ENCODE data around the gene ANGPT4. TPM values are rescaled to one million over a fixed set of nuclear protein-coding genes. Genes with fewer than 3 reads are reported as not detected.

ANGPT4 gene
- polyA plus RNA-seq, 4 donors: 0.01 to 0.70 TPM; not detected in 2

- FAIRE-seq (no peak), DNase-seq (no peak)
- H3K27ac ChIP-seq (ENCODE audit: low read depth in 1 of 3, low read length in 2 of 3): no peak overlapping the region
- peaks cover 0 to 8% (median 3%) of the 10 kb centered on the region in 3 donors for H3K27me3 ChIP-seq (ENCODE audit: control insufficient read depth in 3 of 3, insufficient read depth in 3 of 3, low read length in 3 of 3)
- no peaks in the 10 kb centered on the region for H3K4me1 ChIP-seq (ENCODE audit: control insufficient read depth in 3 of 3, insufficient read depth in 2 of 3, low read depth in 1 of 3, low read length in 2 of 3)
- no peaks in the 10 kb centered on the region for H3K9me3 ChIP-seq (ENCODE audit: control insufficient read depth in 2 of 2, insufficient read depth in 1 of 2, low read depth in 1 of 2, low read length in 1 of 2)
- no peaks in the 10 kb centered on the region for H3K36me3 ChIP-seq (ENCODE audit: control insufficient read depth in 3 of 3, insufficient read depth in 2 of 3, low read depth in 1 of 3, low read length in 3 of 3)
- H3K4me3 ChIP-seq (ENCODE audit: low read depth in 1 of 3, low read length in 3 of 3): no peak overlapping the region
Observed at GRCh38 chr20:881783-882144, 34.4 kb downstream of the ANGPT4 start.

- H3K27ac ChIP-seq (ENCODE audit: low read depth in 1 of 3, low read length in 2 of 3): no peak overlapping the region
- H3K4me1 ChIP-seq (ENCODE audit: control insufficient read depth in 3 of 3, insufficient read depth in 2 of 3, low read depth in 1 of 3, low read length in 2 of 3): no peaks in the 10 kb centered on the region
- 63 to 69% (median 66%) methylated on average over 10 of the region's 10 CpGs for WGBS, 3 donors
- no peaks in the 10 kb centered on the region for H3K9me3 ChIP-seq (ENCODE audit: control insufficient read depth in 2 of 2, insufficient read depth in 1 of 2, low read depth in 1 of 2, low read length in 1 of 2)
- H3K4me3 ChIP-seq (ENCODE audit: low read depth in 1 of 3, low read length in 3 of 3): no peak overlapping the region
- peaks cover 0 to 8% (median 3%) of the 10 kb centered on the region in 3 donors for H3K27me3 ChIP-seq (ENCODE audit: control insufficient read depth in 3 of 3, insufficient read depth in 3 of 3, low read length in 3 of 3)
- no peaks in the 10 kb centered on the region for H3K36me3 ChIP-seq (ENCODE audit: control insufficient read depth in 3 of 3, insufficient read depth in 2 of 3, low read depth in 1 of 3, low read length in 3 of 3)
- no peak for DNase-seq
- no peak for FAIRE-seq
Observed at GRCh38 chr20:881051-881782, 34.9 kb downstream of the ANGPT4 start.

GRCh38 chr20:879626-880025, 36.5 kb downstream of the ANGPT4 start:
- DNase-seq (no peak), FAIRE-seq (no peak)
- 54 to 77% (median 76%) methylated on average over 4 of the region's 4 CpGs for WGBS, 3 donors
- Histone ChIP-seq H3K9me3 (ENCODE audit: control insufficient read depth in 2 of 2, insufficient read depth in 1 of 2, low read depth in 1 of 2, low read length in 1 of 2) (no peaks in the 10 kb centered on the region), H3K27ac (ENCODE audit: low read depth in 1 of 3, low read length in 2 of 3) (no peak overlapping the region), H3K36me3 (ENCODE audit: control insufficient read depth in 3 of 3, insufficient read depth in 2 of 3, low read depth in 1 of 3, low read length in 3 of 3) (no peaks in the 10 kb centered on the region), H3K27me3 (ENCODE audit: control insufficient read depth in 3 of 3, insufficient read depth in 3 of 3, low read length in 3 of 3) (peaks cover 0 to 8% (median under 1%) of the 10 kb centered on the region in 3 donors), H3K4me1 (ENCODE audit: control insufficient read depth in 3 of 3, insufficient read depth in 2 of 3, low read depth in 1 of 3, low read length in 2 of 3) (no peaks in the 10 kb centered on the region), H3K4me3 (ENCODE audit: low read depth in 1 of 3, low read length in 3 of 3) (no peak overlapping the region)

GRCh38 chr20:878511-879307, 37.4 kb downstream of the ANGPT4 start:
- Histone ChIP-seq H3K4me1 (ENCODE audit: control insufficient read depth in 3 of 3, insufficient read depth in 2 of 3, low read depth in 1 of 3, low read length in 2 of 3) (no peaks in the 10 kb centered on the region), H3K9me3 (ENCODE audit: control insufficient read depth in 2 of 2, insufficient read depth in 1 of 2, low read depth in 1 of 2, low read length in 1 of 2) (no peaks in the 10 kb centered on the region), H3K4me3 (ENCODE audit: low read depth in 1 of 3, low read length in 3 of 3) (no peak overlapping the region), H3K36me3 (ENCODE audit: control insufficient read depth in 3 of 3, insufficient read depth in 2 of 3, low read depth in 1 of 3, low read length in 3 of 3) (no peaks in the 10 kb centered on the region), H3K27ac (ENCODE audit: low read depth in 1 of 3, low read length in 2 of 3) (no peak overlapping the region), H3K27me3 (ENCODE audit: control insufficient read depth in 3 of 3, insufficient read depth in 3 of 3, low read length in 3 of 3) (peaks cover 0 to 4% (median 0%) of the 10 kb centered on the region in 3 donors)
- FAIRE-seq (no peak), DNase-seq (peak in 1 of 2 donors; percentile 39)
- 52 to 64% (median 54%) methylated on average over 9 of the region's 9 CpGs for WGBS, 3 donors

GRCh38 chr20:877814-878213, 38.3 kb downstream of the ANGPT4 start:
- Histone ChIP-seq H3K4me3 (ENCODE audit: low read depth in 1 of 3, low read length in 3 of 3) (no peak overlapping the region), H3K9me3 (ENCODE audit: control insufficient read depth in 2 of 2, insufficient read depth in 1 of 2, low read depth in 1 of 2, low read length in 1 of 2) (no peaks in the 10 kb centered on the region), H3K27ac (ENCODE audit: low read depth in 1 of 3, low read length in 2 of 3) (no peak overlapping the region), H3K4me1 (ENCODE audit: control insufficient read depth in 3 of 3, insufficient read depth in 2 of 3, low read depth in 1 of 3, low read length in 2 of 3) (no peaks in the 10 kb centered on the region), H3K27me3 (ENCODE audit: control insufficient read depth in 3 of 3, insufficient read depth in 3 of 3, low read length in 3 of 3) (no peaks in the 10 kb centered on the region), H3K36me3 (ENCODE audit: control insufficient read depth in 3 of 3, insufficient read depth in 2 of 3, low read depth in 1 of 3, low read length in 3 of 3) (no peaks in the 10 kb centered on the region)
- 71 to 83% (median 77%) methylated on average over 7 of the region's 7 CpGs for WGBS, 3 donors
- FAIRE-seq (no peak), DNase-seq (no peak)

GRCh38 chr20:875115-875514, 41.0 kb downstream of the ANGPT4 start:
- FAIRE-seq: no peak
- no peaks in the 10 kb centered on the region for H3K27me3 ChIP-seq (ENCODE audit: control insufficient read depth in 3 of 3, insufficient read depth in 3 of 3, low read length in 3 of 3)
- H3K9me3 ChIP-seq (ENCODE audit: control insufficient read depth in 2 of 2, insufficient read depth in 1 of 2, low read depth in 1 of 2, low read length in 1 of 2): no peaks in the 10 kb centered on the region
- DNase-seq: no peak
- no peak overlapping the region for H3K4me3 ChIP-seq (ENCODE audit: low read depth in 1 of 3, low read length in 3 of 3)
- no peak overlapping the region for H3K27ac ChIP-seq (ENCODE audit: low read depth in 1 of 3, low read length in 2 of 3)
- H3K4me1 ChIP-seq (ENCODE audit: control insufficient read depth in 3 of 3, insufficient read depth in 2 of 3, low read depth in 1 of 3, low read length in 2 of 3): no peaks in the 10 kb centered on the region
- no peaks in the 10 kb centered on the region for H3K36me3 ChIP-seq (ENCODE audit: control insufficient read depth in 3 of 3, insufficient read depth in 2 of 3, low read depth in 1 of 3, low read length in 3 of 3)
- WGBS, 3 donors: 87 to 91% (median 88%) methylated on average over 4 of the region's 4 CpGs

GRCh38 chr20:873875-874607, 42.1 kb downstream of the ANGPT4 start:
- Histone ChIP-seq H3K27me3 (ENCODE audit: control insufficient read depth in 3 of 3, insufficient read depth in 3 of 3, low read length in 3 of 3) (no peaks in the 10 kb centered on the region), H3K4me1 (ENCODE audit: control insufficient read depth in 3 of 3, insufficient read depth in 2 of 3, low read depth in 1 of 3, low read length in 2 of 3) (no peaks in the 10 kb centered on the region), H3K9me3 (ENCODE audit: control insufficient read depth in 2 of 2, insufficient read depth in 1 of 2, low read depth in 1 of 2, low read length in 1 of 2) (no peaks in the 10 kb centered on the region), H3K27ac (ENCODE audit: low read depth in 1 of 3, low read length in 2 of 3) (no peak overlapping the region), H3K4me3 (ENCODE audit: low read depth in 1 of 3, low read length in 3 of 3) (no peak overlapping the region), H3K36me3 (ENCODE audit: control insufficient read depth in 3 of 3, insufficient read depth in 2 of 3, low read depth in 1 of 3, low read length in 3 of 3) (no peaks in the 10 kb centered on the region)
- FAIRE-seq: no peak
- WGBS, 3 donors: 33 to 68% (median 54%) methylated on average over 10 of the region's 10 CpGs
- DNase-seq: no peak

- no peaks in the 10 kb centered on the region for H3K9me3 ChIP-seq (ENCODE audit: control insufficient read depth in 2 of 2, insufficient read depth in 1 of 2, low read depth in 1 of 2, low read length in 1 of 2)
- DNase-seq (no peak), FAIRE-seq (no peak)
- no peak overlapping the region for H3K4me3 ChIP-seq (ENCODE audit: low read depth in 1 of 3, low read length in 3 of 3)
- no peaks in the 10 kb centered on the region for H3K4me1 ChIP-seq (ENCODE audit: control insufficient read depth in 3 of 3, insufficient read depth in 2 of 3, low read depth in 1 of 3, low read length in 2 of 3)
- H3K27ac ChIP-seq (ENCODE audit: low read depth in 1 of 3, low read length in 2 of 3): no peak overlapping the region
- no peaks in the 10 kb centered on the region for H3K27me3 ChIP-seq (ENCODE audit: control insufficient read depth in 3 of 3, insufficient read depth in 3 of 3, low read length in 3 of 3)
- no peaks in the 10 kb centered on the region for H3K36me3 ChIP-seq (ENCODE audit: control insufficient read depth in 3 of 3, insufficient read depth in 2 of 3, low read depth in 1 of 3, low read length in 3 of 3)
- WGBS, 3 donors: 52 to 69% (median 62%) methylated on average over 18 to 20 of the region's 20 CpGs
Observed at GRCh38 chr20:872855-873520, 43.1 kb downstream of the ANGPT4 start.
